Neutrophil (primary cell): ENCODE data around the gene GRK3.

Source experiments
- H3K27ac ChIP-seq: fragments of 200-600 bp; sonication (generic); 2 replicates; pipeline ENCODE4 v1.5.1; 2016; ENCODE audit warnings: mild to moderate bottlenecking, moderate library complexity
- H3K27me3 ChIP-seq: fragments of 200-600 bp; sonication (generic); 2 replicates; pipeline ENCODE4 v1.6.0; 2016; ENCODE audit warnings: mild to moderate bottlenecking
- H3K36me3 ChIP-seq: fragments of 200-600 bp; sonication (generic); 2 replicates; pipeline ENCODE4 v1.5.1; 2017
- H3K4me1 ChIP-seq, 2 experiments: fragments of 200-600 bp in 1 of 2; sonication (generic) in 1 of 2; 1 replicate in 1 of 2; 2 replicates in 1 of 2; pipeline versions ENCODE4 v1.5.1 to v1.6.1; 2013 to 2016; ENCODE audit warnings: low read depth in 1 of 2, low read length in 1 of 2, mild to moderate bottlenecking in 1 of 2, moderate library complexity in 1 of 2; ENCODE audit not compliant: control insufficient read depth in 1 of 2, insufficient read depth in 1 of 2
- H3K4me3 ChIP-seq, 2 experiments: fragments of 200-600 bp in 1 of 2; sonication (generic) in 1 of 2; 1 replicate in 1 of 2; 2 replicates in 1 of 2; pipeline ENCODE4 v1.5.1; 2013 to 2016; ENCODE audit warnings: low read depth in 1 of 2, low read length in 1 of 2, mild to moderate bottlenecking in 1 of 2, moderate library complexity in 1 of 2
- H3K9me3 ChIP-seq: fragments of 200-600 bp; sonication (generic); 2 replicates; pipeline ENCODE4 v1.5.1; 2016
- TF ChIP-seq, protein P1 (sequence below): fragments of 200-600 bp; sonication (generic); IDR thresholded peaks from 2 replicates; pipeline ENCODE4 v1.5.1; 2016; ENCODE audit warnings: antibody characterized with exemption

Gene GRK3

GRCh38 chr22:25739659-25740344, 175.3 kb downstream of the GRK3 start:
- no peaks in the 10 kb centered on the region for H3K9me3 ChIP-seq
- peaks cover 7% of the 10 kb centered on the region for H3K27me3 ChIP-seq
- no peak overlapping the region for H3K27ac ChIP-seq
- TF ChIP-seq, protein P1, sequence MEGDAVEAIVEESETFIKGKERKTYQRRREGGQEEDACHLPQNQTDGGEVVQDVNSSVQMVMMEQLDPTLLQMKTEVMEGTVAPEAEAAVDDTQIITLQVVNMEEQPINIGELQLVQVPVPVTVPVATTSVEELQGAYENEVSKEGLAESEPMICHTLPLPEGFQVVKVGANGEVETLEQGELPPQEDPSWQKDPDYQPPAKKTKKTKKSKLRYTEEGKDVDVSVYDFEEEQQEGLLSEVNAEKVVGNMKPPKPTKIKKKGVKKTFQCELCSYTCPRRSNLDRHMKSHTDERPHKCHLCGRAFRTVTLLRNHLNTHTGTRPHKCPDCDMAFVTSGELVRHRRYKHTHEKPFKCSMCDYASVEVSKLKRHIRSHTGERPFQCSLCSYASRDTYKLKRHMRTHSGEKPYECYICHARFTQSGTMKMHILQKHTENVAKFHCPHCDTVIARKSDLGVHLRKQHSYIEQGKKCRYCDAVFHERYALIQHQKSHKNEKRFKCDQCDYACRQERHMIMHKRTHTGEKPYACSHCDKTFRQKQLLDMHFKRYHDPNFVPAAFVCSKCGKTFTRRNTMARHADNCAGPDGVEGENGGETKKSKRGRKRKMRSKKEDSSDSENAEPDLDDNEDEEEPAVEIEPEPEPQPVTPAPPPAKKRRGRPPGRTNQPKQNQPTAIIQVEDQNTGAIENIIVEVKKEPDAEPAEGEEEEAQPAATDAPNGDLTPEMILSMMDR = no peak
- no peaks in the 10 kb centered on the region for H3K4me1 ChIP-seq
- H3K4me3 ChIP-seq = no peak overlapping the region
- no peaks in the 10 kb centered on the region for H3K36me3 ChIP-seq

GRCh38 chr22:25741692-25742626, 177.5 kb downstream of the GRK3 start, which contains the start of gene MYO18B:
Gene MYO18B, plus strand, starts transcription at chr22:25742188. Its CDS starts 18,905 bp downstream, at chr22:25761093.
- TF ChIP-seq, protein P1 = no peak
- Histone ChIP-seq H3K36me3 (no peaks in the 10 kb centered on the region), H3K27me3 (no peaks in the 10 kb centered on the region), H3K4me3 (no peak within 1 kb of the TSS), H3K9me3 (no peaks in the 10 kb centered on the region), H3K4me1 (no peaks in the 10 kb centered on the region), H3K27ac (no peak within 1 kb of the TSS)

DNA sequence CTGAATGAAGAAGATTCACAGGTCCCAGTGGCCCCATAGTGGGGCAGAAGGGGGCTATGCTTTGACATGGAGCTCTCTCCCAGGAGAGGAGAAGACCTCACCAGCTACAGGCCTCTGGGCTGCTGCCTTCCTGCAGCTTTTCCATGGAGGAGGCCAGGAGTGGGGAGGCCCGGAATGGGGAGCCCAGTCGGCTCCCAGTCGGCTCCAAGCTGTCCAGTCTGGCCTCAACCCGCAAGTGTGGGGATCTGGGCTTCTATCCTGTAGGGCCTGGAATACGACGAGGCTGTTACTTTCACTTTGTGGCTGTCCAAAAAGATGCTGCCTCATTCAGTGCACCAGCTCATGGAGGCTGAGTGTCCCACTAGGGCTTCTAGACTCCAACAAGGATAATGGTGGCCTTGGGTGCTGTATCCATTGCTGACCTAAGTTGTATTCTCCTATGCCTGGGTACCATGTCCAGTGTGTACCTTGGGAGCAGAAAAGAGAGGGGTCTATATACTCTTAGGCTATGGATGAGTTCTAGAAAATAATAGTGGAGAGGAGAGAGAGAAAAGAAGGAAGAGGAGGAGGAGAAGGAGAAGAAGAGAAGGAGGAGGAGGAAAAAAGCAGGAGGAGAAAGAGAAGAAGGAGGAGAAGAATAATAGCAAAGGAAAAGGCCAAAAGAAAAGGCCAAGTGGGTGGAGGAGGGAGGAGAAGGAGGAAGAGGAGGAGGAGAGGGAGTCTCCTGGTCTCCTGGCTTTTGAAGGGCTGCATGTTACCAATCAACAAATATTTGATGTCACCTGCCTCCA, 178.6 kb downstream of the GRK3 start:
- Histone ChIP-seq H3K4me3 (no peak overlapping the region), H3K9me3 (no peaks in the 10 kb centered on the region), H3K36me3 (no peaks in the 10 kb centered on the region), H3K27me3 (peaks cover 10% of the 10 kb centered on the region), H3K27ac (no peak overlapping the region), H3K4me1 (no peaks in the 10 kb centered on the region)
- TF ChIP-seq, protein P1 = no peak

DNA sequence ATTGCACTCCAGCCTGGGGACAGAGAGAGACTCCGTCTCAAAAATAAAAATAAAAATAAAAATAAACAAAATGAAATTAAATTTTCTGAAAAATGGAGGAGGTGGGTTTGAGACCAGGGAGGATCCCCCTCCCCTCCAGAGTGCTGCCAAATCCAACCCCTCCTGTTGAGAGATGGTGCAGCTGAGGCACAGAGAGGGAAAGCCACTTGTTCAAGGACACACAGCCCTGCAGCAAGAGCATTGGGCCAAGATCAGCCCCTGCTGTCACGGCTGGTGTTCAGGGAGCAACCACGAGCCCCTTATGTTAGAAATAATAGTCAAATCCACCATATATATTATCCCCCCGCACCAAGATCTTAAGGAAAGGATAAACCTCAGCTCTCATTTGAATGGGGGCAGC, 180.2 kb downstream of the GRK3 start:
- Histone ChIP-seq H3K4me3 (no peak overlapping the region), H3K4me1 (no peaks in the 10 kb centered on the region), H3K27me3 (peaks cover 12% of the 10 kb centered on the region), H3K36me3 (no peaks in the 10 kb centered on the region), H3K9me3 (no peaks in the 10 kb centered on the region), H3K27ac (no peak overlapping the region)
- TF ChIP-seq, protein P1 = no peak

- Histone ChIP-seq H3K36me3 (no peaks in the 10 kb centered on the region), H3K4me3 (no peak overlapping the region), H3K4me1 (no peaks in the 10 kb centered on the region), H3K27ac (no peak overlapping the region), H3K9me3 (no peaks in the 10 kb centered on the region), H3K27me3 (peaks cover 19% of the 10 kb centered on the region)
- TF ChIP-seq, protein P1 = no peak
Observed at GRCh38 chr22:25745341-25746011, 181.0 kb downstream of the GRK3 start.
